DMS153 treated with DMSO at 0.1 percent for 48 hours (cell line): ENCODE results near the gene MT1H.
"Not testable (repeated sequence)": the region's sequence is repeated elsewhere in the genome, so short reads cannot be mapped to it uniquely, and the experiment has no call there.

Experiments used
- DNase-seq: peaks from one replicate; lab custom pipeline; 2025; ENCODE audit not compliant: unreplicated experiment; lab: John Stamatoyannopoulos, UW

Gene MT1H

GRCh38 chr16:56664506-56664905 lies 5.1 kb upstream of the MT1H start:
- DNase-seq: no peak

- DNase-seq: not testable (repeated sequence)
Measured at GRCh38 chr16:56665286-56666261, 4.0 kb upstream of the MT1H start.

GRCh38 chr16:56667581-56668571 lies 1.7 kb upstream of the MT1H start, which contains the start of gene MT1G:
TSS of gene MT1G (minus strand) at chr16:56668065. CDS start at chr16:56667993, 72 bp downstream.
- peak; percentile 48 for DNase-seq

- DNase-seq: no peak
Measured at GRCh38 chr16:56669840-56670619, 416 bp downstream of the MT1H start.

- DNase-seq: no peak
Measured at GRCh38 chr16:56670620-56670934, 963 bp downstream of the MT1H start.

GRCh38 chr16:56671691-56672090 lies 2.1 kb downstream of the MT1H start:
- DNase-seq: not testable (repeated sequence)

GRCh38 chr16:56672171-56672570 lies 2.6 kb downstream of the MT1H start:
- not testable (repeated sequence) for DNase-seq

- DNase-seq: peak; percentile 10
Measured at GRCh38 chr16:56672761-56673536, 3.3 kb downstream of the MT1H start.

- DNase-seq: no peak
Measured at GRCh38 chr16:56673921-56674320, 4.3 kb downstream of the MT1H start.

GRCh38 chr16:56674570-56674969 lies 5.0 kb downstream of the MT1H start:
- not testable (repeated sequence) for DNase-seq

- no peak for DNase-seq
Measured at GRCh38 chr16:56675685-56676210, 6.1 kb downstream of the MT1H start.

- no peak for DNase-seq
Measured at GRCh38 chr16:56677474-56677873, 7.9 kb downstream of the MT1H start.

- no peak for DNase-seq
Measured at GRCh38 chr16:56679078-56679730, 9.6 kb downstream of the MT1H start.

GRCh38 chr16:56679818-56680217 lies 10.2 kb downstream of the MT1H start:
- DNase-seq: no peak

- DNase-seq: peak; percentile 91
Measured at GRCh38 chr16:56681939-56682702, 12.5 kb downstream of the MT1H start, which contains the start of gene MT1X. TSS of gene MT1X (plus strand) at chr16:56682470. CDS start at chr16:56682541, 71 bp downstream.

- DNase-seq: no peak
Measured at GRCh38 chr16:56682703-56683397, 13.2 kb downstream of the MT1H start.

- no peak for DNase-seq
Measured at GRCh38 chr16:56683424-56684172, 14.0 kb downstream of the MT1H start.
